ENCODE measurements around the gene CDS2. TPM values are rescaled to one million over a fixed set of nuclear protein-coding genes. Genes with fewer than 3 reads are reported as not detected.
A peak's percentile ranks its signal among the peaks of the same experiment; 100 is the strongest.

The CDS2 gene
- polyA plus RNA-seq: 10 to 100 TPM in 2 of 4 donors, 1 to 10 TPM in 2; 2.9 to 17.3 (median 9.1) TPM
- long read RNA-seq, donor 1, full-length matches to known transcripts: 12 of 39 reads
- long read RNA-seq, donor 1, partial matches to known transcripts: 27 of 39 reads
- long read RNA-seq, donor 1, other reads (novel, unspliced or antisense): 0 of 39 reads
- long read RNA-seq, donor 2, full-length matches to known transcripts: 3 of 3 reads
- long read RNA-seq, donor 2, partial matches to known transcripts: 0 of 3 reads
- long read RNA-seq, donor 2, other reads (novel, unspliced or antisense): 0 of 3 reads
- long read RNA-seq, donor 3, full-length matches to known transcripts: 5 of 5 reads
- long read RNA-seq, donor 3, partial matches to known transcripts: 0 of 5 reads
- long read RNA-seq, donor 3, other reads (novel, unspliced or antisense): 0 of 5 reads
- long read RNA-seq, donor 4: 0 reads
- long read RNA-seq, donor 5, full-length matches to known transcripts: 1 of 1 reads
- long read RNA-seq, donor 5, partial matches to known transcripts: 0 of 1 reads
- long read RNA-seq, donor 5, other reads (novel, unspliced or antisense): 0 of 1 reads
- long read RNA-seq, donor 6, full-length matches to known transcripts: 6 of 6 reads
- long read RNA-seq, donor 6, partial matches to known transcripts: 0 of 6 reads
- long read RNA-seq, donor 6, other reads (novel, unspliced or antisense): 0 of 6 reads
- long read RNA-seq, donor 7, full-length matches to known transcripts: 13 of 13 reads
- long read RNA-seq, donor 7, partial matches to known transcripts: 0 of 13 reads
- long read RNA-seq, donor 7, other reads (novel, unspliced or antisense): 0 of 13 reads
- long read RNA-seq, donor 8, full-length matches to known transcripts: 1 of 1 reads
- long read RNA-seq, donor 8, partial matches to known transcripts: 0 of 1 reads
- long read RNA-seq, donor 8, other reads (novel, unspliced or antisense): 0 of 1 reads
- long read RNA-seq, donor 9, full-length matches to known transcripts: 2 of 2 reads
- long read RNA-seq, donor 9, partial matches to known transcripts: 0 of 2 reads
- long read RNA-seq, donor 9, other reads (novel, unspliced or antisense): 0 of 2 reads
- long read RNA-seq, donor 10, full-length matches to known transcripts: 8 of 40 reads
- long read RNA-seq, donor 10, partial matches to known transcripts: 32 of 40 reads
- long read RNA-seq, donor 10, other reads (novel, unspliced or antisense): 0 of 40 reads

DNA sequence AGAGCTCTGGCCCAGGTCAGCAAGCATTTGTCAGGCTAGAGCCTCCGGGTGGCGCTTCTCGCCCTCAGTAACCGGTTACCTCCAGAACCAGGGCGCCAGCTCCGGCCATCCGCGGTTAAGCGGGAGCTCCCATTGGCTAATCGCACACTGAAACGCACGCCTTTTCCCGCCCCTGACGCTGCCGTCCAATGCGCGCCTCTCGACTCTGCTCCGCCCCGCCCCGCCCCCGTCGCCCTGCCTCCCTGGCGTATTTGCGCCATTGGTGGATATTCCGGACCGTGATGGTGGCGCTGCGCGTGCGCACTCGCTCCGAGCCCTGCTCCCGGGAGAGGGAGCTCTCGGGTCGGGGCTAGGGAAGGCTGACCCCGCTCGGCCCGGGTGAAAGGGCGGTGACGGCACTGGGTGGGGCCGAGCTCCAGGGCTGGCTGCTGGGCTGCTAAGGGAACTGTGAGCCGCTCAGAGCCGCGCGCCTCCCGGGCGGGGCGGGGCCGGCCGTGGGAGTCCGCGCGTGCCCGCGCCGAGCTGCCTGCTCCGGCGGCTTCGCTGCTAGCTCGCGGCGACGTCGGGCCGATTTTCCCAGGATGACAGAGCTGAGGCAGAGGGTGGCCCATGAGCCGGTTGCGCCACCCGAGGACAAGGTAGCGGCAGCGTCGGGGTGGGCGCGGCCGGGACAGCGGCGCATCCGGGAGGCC lies at the start of gene CDS2:
Gene CDS2, plus strand, starts transcription at position 497 of the 692 bp plus-strand sequence. Its CDS starts 85 bp downstream, at position 582.
- no peaks in the 10 kb centered on the region for H3K27me3 ChIP-seq (ENCODE audit: control insufficient read depth in 3 of 3, insufficient read depth in 3 of 3, low read length in 3 of 3)
- peaks cover 2 to 16% (median 9%) of the 10 kb centered on the region in 3 donors for H3K4me1 ChIP-seq (ENCODE audit: control insufficient read depth in 3 of 3, insufficient read depth in 2 of 3, low read depth in 1 of 3, low read length in 2 of 3)
- peaks cover 0 to 4% (median 0%) of the 10 kb centered on the region in 3 donors for H3K36me3 ChIP-seq (ENCODE audit: control insufficient read depth in 3 of 3, insufficient read depth in 2 of 3, low read depth in 1 of 3, low read length in 3 of 3)
- H3K4me3 ChIP-seq (ENCODE audit: low read depth in 1 of 3, low read length in 3 of 3): peak within 1 kb of the TSS; percentile 86 to 93 (median 89)
- peak within 1 kb of the TSS; percentile 94 to 99 (median 98) for H3K27ac ChIP-seq (ENCODE audit: low read depth in 1 of 3, low read length in 2 of 3)
- DNase-seq: peak; percentile 99 to 100
- H3K9me3 ChIP-seq (ENCODE audit: control insufficient read depth in 2 of 2, insufficient read depth in 1 of 2, low read depth in 1 of 2, low read length in 1 of 2): no peaks in the 10 kb centered on the region
- FAIRE-seq: no peak
- 0 to 1% (median 0%) methylated on average over 58 to 78 of the region's 78 CpGs for WGBS, 3 donors

DNA sequence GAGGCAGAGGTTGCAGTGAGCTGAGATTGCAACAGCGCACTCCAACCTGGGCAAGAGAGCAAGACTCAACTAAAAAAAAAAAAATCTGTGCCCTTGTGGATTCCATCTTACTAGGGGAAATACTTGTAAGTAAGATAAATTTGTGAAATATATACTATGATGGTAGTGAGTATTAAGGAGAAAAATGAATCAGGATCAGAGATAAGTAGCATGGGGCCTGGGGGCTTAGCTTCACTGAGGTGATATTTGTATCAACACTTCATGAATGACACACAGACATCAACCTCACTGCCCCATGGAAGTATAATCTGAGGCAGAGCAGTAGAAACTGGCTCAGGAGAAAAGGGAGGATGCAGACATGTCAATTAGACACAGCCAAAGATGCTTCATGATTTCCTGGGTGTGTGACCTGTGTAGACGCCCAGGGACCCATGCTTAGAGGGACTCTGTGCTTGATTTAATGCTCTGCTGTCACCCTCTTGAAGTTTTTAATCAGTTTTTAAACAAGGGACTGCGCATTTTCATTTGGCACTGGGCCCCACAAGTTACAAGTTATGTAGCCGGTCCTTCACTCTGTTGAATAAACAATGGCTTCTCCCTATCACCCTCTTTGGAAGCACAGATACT lies 48.9 kb upstream of the CDS2 start:
- no peak for FAIRE-seq
- peak overlapping the region in 1 of 3 donors; percentile 10 for H3K4me3 ChIP-seq (ENCODE audit: low read depth in 1 of 3, low read length in 3 of 3)
- 32 to 43% (median 34%) methylated on average over 4 of the region's 4 CpGs for WGBS, 3 donors

GRCh38 chr20:5078399-5078958 lies 48.3 kb upstream of the CDS2 start:
- H3K27ac ChIP-seq (ENCODE audit: low read depth in 1 of 3, low read length in 2 of 3): peak overlapping the region; percentile 52 to 85 (median 83)
- H3K9me3 ChIP-seq (ENCODE audit: control insufficient read depth in 2 of 2, insufficient read depth in 1 of 2, low read depth in 1 of 2, low read length in 1 of 2): no peaks in the 10 kb centered on the region
- H3K27me3 ChIP-seq (ENCODE audit: control insufficient read depth in 3 of 3, insufficient read depth in 3 of 3, low read length in 3 of 3): no peaks in the 10 kb centered on the region
- H3K4me3 ChIP-seq (ENCODE audit: low read depth in 1 of 3, low read length in 3 of 3): peak overlapping the region in 1 of 3 donors; percentile 10
- FAIRE-seq (no peak), DNase-seq (peak; percentile 58 to 89)
- 14 to 17% (median 16%) methylated on average over 11 of the region's 11 CpGs for WGBS, 3 donors
- peaks cover 0 to 1% (median 0%) of the 10 kb centered on the region in 3 donors for H3K4me1 ChIP-seq (ENCODE audit: control insufficient read depth in 3 of 3, insufficient read depth in 2 of 3, low read depth in 1 of 3, low read length in 2 of 3)
- no peaks in the 10 kb centered on the region for H3K36me3 ChIP-seq (ENCODE audit: control insufficient read depth in 3 of 3, insufficient read depth in 2 of 3, low read depth in 1 of 3, low read length in 3 of 3)

More for the DNA sequence above, 48.9 kb upstream of the CDS2 start:
- Histone ChIP-seq H3K4me1 (ENCODE audit: control insufficient read depth in 3 of 3, insufficient read depth in 2 of 3, low read depth in 1 of 3, low read length in 2 of 3) (peaks cover 0 to 6% (median 0%) of the 10 kb centered on the region in 3 donors), H3K36me3 (ENCODE audit: control insufficient read depth in 3 of 3, insufficient read depth in 2 of 3, low read depth in 1 of 3, low read length in 3 of 3) (no peaks in the 10 kb centered on the region), H3K27me3 (ENCODE audit: control insufficient read depth in 3 of 3, insufficient read depth in 3 of 3, low read length in 3 of 3) (no peaks in the 10 kb centered on the region), H3K27ac (ENCODE audit: low read depth in 1 of 3, low read length in 2 of 3) (peak overlapping the region; percentile 52 to 85 (median 83)), H3K9me3 (ENCODE audit: control insufficient read depth in 2 of 2, insufficient read depth in 1 of 2, low read depth in 1 of 2, low read length in 1 of 2) (no peaks in the 10 kb centered on the region)
- DNase-seq: no peak

GRCh38 chr20:5080384-5080877 lies 46.4 kb upstream of the CDS2 start:
- H3K27me3 ChIP-seq (ENCODE audit: control insufficient read depth in 3 of 3, insufficient read depth in 3 of 3, low read length in 3 of 3): no peaks in the 10 kb centered on the region
- no peaks in the 10 kb centered on the region for H3K4me1 ChIP-seq (ENCODE audit: control insufficient read depth in 3 of 3, insufficient read depth in 2 of 3, low read depth in 1 of 3, low read length in 2 of 3)
- peak overlapping the region in 1 of 3 donors; percentile 72 for H3K27ac ChIP-seq (ENCODE audit: low read depth in 1 of 3, low read length in 2 of 3)
- no peaks in the 10 kb centered on the region for H3K36me3 ChIP-seq (ENCODE audit: control insufficient read depth in 3 of 3, insufficient read depth in 2 of 3, low read depth in 1 of 3, low read length in 3 of 3)
- 83 to 94% (median 88%) methylated on average over 10 of the region's 10 CpGs for WGBS, 3 donors
- FAIRE-seq (no peak), DNase-seq (no peak)
- H3K9me3 ChIP-seq (ENCODE audit: control insufficient read depth in 2 of 2, insufficient read depth in 1 of 2, low read depth in 1 of 2, low read length in 1 of 2): no peaks in the 10 kb centered on the region
- no peak overlapping the region for H3K4me3 ChIP-seq (ENCODE audit: low read depth in 1 of 3, low read length in 3 of 3)

- H3K27ac ChIP-seq (ENCODE audit: low read depth in 1 of 3, low read length in 2 of 3): no peak overlapping the region
- no peak for FAIRE-seq
Measured at GRCh38 chr20:5085380-5085779, 41.4 kb upstream of the CDS2 start.

GRCh38 chr20:5088688-5089087 lies 38.1 kb upstream of the CDS2 start:
- Histone ChIP-seq H3K4me1 (ENCODE audit: control insufficient read depth in 3 of 3, insufficient read depth in 2 of 3, low read depth in 1 of 3, low read length in 2 of 3) (no peaks in the 10 kb centered on the region), H3K27me3 (ENCODE audit: control insufficient read depth in 3 of 3, insufficient read depth in 3 of 3, low read length in 3 of 3) (no peaks in the 10 kb centered on the region), H3K4me3 (ENCODE audit: low read depth in 1 of 3, low read length in 3 of 3) (no peak overlapping the region), H3K27ac (ENCODE audit: low read depth in 1 of 3, low read length in 2 of 3) (no peak overlapping the region), H3K9me3 (ENCODE audit: control insufficient read depth in 2 of 2, insufficient read depth in 1 of 2, low read depth in 1 of 2, low read length in 1 of 2) (no peaks in the 10 kb centered on the region), H3K36me3 (ENCODE audit: control insufficient read depth in 3 of 3, insufficient read depth in 2 of 3, low read depth in 1 of 3, low read length in 3 of 3) (peaks cover 0 to 3% (median 0%) of the 10 kb centered on the region in 3 donors)
- FAIRE-seq (no peak), DNase-seq (no peak)
- 28 to 72% (median 37%) methylated on average over 3 of the region's 3 CpGs for WGBS, 3 donors

More at GRCh38 chr20:5085380-5085779, 41.4 kb upstream of the CDS2 start:
- no peaks in the 10 kb centered on the region for H3K27me3 ChIP-seq (ENCODE audit: control insufficient read depth in 3 of 3, insufficient read depth in 3 of 3, low read length in 3 of 3)
- H3K4me1 ChIP-seq (ENCODE audit: control insufficient read depth in 3 of 3, insufficient read depth in 2 of 3, low read depth in 1 of 3, low read length in 2 of 3): no peaks in the 10 kb centered on the region
- 80 to 93% (median 82%) methylated on average over 4 of the region's 4 CpGs for WGBS, 3 donors
- H3K9me3 ChIP-seq (ENCODE audit: control insufficient read depth in 2 of 2, insufficient read depth in 1 of 2, low read depth in 1 of 2, low read length in 1 of 2): no peaks in the 10 kb centered on the region
- no peak for DNase-seq
- no peak overlapping the region for H3K4me3 ChIP-seq (ENCODE audit: low read depth in 1 of 3, low read length in 3 of 3)
- H3K36me3 ChIP-seq (ENCODE audit: control insufficient read depth in 3 of 3, insufficient read depth in 2 of 3, low read depth in 1 of 3, low read length in 3 of 3): peaks cover 0 to 3% (median 0%) of the 10 kb centered on the region in 3 donors

DNA sequence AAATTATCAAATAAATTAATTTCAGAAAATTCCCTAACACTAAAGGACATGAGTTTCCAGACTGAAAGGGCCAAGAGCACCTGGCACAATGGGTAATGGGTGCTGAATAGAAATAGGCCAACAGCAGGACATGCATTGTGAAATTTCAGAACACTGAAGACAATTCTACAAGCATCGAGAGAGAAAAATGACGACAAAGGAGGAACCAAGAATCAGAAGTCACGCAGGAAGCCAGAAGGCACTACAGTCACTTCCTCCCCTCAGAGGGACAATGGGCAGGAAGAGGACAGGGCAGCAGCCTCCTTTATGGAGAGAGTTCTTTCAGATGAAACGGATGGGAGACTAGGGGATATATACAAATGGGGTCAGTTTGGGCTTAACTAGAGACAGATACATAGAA lies 36.6 kb upstream of the CDS2 start:
- H3K4me1 ChIP-seq (ENCODE audit: control insufficient read depth in 3 of 3, insufficient read depth in 2 of 3, low read depth in 1 of 3, low read length in 2 of 3): no peaks in the 10 kb centered on the region
- H3K9me3 ChIP-seq (ENCODE audit: control insufficient read depth in 2 of 2, insufficient read depth in 1 of 2, low read depth in 1 of 2, low read length in 1 of 2): no peaks in the 10 kb centered on the region
- H3K27me3 ChIP-seq (ENCODE audit: control insufficient read depth in 3 of 3, insufficient read depth in 3 of 3, low read length in 3 of 3): no peaks in the 10 kb centered on the region
- no peak for FAIRE-seq
- no peak overlapping the region for H3K4me3 ChIP-seq (ENCODE audit: low read depth in 1 of 3, low read length in 3 of 3)
- WGBS, 3 donors: 59 to 90% (median 62%) methylated on average over 4 of the region's 4 CpGs
- peaks cover 0 to 3% (median 0%) of the 10 kb centered on the region in 3 donors for H3K36me3 ChIP-seq (ENCODE audit: control insufficient read depth in 3 of 3, insufficient read depth in 2 of 3, low read depth in 1 of 3, low read length in 3 of 3)
- DNase-seq: no peak
- peak overlapping the region in 1 of 3 donors; percentile 58 for H3K27ac ChIP-seq (ENCODE audit: low read depth in 1 of 3, low read length in 2 of 3)
